HG03280 (cell line): ENCODE data around the gene ACOXL.

Experiments
- ATAC-seq: cut with Tn5 transposase; IDR thresholded peaks from one replicate; pipeline ENCODE4 v1.9.1; 2021; ENCODE audit warnings: mild to moderate bottlenecking, moderate library complexity; ENCODE audit not compliant: unreplicated experiment

The ACOXL gene

DNA sequence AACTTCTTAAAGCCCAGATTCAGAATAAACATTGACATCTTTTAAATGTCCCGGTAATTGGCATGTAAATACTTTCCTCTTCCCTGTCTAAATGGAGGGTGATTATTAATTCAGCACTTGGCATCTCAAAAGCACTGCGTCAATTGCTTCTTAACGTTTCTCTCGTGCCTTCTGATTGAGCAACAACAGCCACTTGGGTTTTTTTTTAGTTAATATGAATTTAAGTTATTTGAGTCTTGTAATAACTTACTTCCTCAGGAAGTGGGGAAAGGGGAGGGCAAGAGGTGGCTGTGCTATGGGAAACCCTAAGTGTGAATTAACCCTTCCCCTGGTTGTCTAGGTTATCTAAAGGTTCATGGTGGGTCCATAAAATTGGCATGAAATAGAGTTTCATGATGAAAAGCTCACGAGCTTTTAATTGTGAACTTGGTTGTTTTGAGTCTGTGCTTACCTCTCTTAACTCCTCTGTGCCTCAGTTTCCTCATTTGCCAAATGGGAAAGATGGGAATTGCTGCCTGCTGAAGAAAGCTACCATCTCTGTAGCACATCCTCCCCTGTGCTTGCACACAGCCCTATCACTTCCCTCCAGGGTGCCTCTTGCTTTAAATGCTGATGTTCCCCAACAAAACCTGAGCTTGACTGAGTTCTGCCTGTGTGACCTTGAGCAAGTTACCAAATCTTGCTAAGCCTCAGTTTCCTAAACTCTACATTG is 262.0 kb downstream of the ACOXL start:
- ATAC-seq = no peak

- ATAC-seq = no peak
These were observed 263.5 kb downstream of the ACOXL start for GRCh38 chr2:110995911-110996310.

DNA sequence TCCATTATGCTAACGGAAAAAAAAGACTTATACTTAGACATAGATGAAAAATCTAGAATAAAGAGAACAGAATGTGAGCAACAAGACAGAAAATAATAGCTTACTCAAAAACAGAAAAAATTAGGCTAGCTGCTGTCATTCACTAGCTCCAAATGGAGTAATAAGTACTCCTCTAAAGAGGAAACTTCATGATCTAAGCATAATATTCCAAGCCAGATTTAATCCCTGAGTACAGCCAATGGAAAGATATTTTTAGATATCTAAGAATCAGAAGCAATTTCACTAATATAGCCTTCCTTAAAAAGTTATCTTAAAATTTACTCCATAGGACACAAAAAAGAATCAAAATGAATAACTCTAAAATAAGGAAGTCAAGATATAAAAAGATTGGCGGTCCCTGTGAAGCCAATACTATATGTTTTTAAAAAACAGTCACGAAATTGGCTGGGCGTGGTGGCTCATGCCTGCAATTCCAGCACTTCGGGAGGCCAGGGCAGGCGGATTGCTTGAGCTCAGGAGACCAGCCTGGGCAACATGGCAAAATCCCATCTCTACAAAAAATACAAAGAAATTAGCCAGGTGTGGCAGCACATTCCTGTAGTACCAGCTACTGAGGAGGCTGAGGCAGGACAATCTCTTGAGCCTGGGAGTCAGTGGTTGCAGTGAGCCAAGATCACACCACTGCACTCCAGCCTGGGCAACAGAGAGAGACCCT is 265.1 kb downstream of the ACOXL start:
- no peak for ATAC-seq

DNA sequence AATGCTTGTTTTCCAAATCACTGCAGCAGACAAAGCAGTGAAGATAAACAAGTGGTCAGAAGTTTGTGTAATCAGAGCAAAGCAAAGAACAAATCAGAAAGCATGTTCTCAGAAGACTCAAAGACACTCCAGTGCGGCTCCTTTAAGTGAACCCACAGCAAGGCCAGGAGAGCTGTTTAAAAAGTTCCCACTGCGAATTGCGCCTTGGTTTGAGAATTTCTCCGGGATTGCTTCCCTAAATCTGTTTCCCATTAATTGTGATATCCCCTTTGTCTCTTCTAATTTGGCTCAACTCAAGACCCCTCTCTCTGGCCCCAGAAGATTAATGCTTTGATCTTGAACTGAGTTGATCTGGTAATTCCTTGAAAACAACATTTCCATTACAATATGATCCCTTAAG is 265.9 kb downstream of the ACOXL start:
- ATAC-seq = no peak

DNA sequence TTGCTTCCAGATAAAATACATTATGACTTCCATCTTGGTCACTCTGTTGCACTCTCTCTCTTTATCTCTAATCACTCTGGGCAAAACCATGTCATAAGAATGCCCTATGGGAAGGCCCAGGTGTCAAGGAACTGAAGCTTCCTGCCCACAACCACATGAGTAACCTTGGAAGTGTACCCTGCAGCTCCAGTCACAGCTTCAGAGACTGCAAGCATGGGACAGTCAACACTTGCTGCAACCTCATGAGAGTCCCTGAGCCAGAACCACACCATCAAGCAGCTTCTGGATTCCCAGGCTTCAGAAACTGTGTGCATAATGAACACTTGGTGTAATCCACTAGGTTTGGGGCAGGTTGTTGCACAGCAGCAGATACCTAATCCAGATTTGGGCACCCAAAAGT is 267.3 kb downstream of the ACOXL start:
- no peak for ATAC-seq

GRCh38 chr2:111005307-111005706 is 272.9 kb downstream of the ACOXL start:
- ATAC-seq = no peak

GRCh38 chr2:111005821-111006220 is 273.4 kb downstream of the ACOXL start:
- no peak for ATAC-seq

- ATAC-seq = no peak
These were observed 275.6 kb downstream of the ACOXL start for GRCh38 chr2:111007757-111008688.

- ATAC-seq = no peak
These were observed 278.8 kb downstream of the ACOXL start for GRCh38 chr2:111011218-111011617.

GRCh38 chr2:111015283-111015995 is 283.1 kb downstream of the ACOXL start:
- no peak for ATAC-seq

DNA sequence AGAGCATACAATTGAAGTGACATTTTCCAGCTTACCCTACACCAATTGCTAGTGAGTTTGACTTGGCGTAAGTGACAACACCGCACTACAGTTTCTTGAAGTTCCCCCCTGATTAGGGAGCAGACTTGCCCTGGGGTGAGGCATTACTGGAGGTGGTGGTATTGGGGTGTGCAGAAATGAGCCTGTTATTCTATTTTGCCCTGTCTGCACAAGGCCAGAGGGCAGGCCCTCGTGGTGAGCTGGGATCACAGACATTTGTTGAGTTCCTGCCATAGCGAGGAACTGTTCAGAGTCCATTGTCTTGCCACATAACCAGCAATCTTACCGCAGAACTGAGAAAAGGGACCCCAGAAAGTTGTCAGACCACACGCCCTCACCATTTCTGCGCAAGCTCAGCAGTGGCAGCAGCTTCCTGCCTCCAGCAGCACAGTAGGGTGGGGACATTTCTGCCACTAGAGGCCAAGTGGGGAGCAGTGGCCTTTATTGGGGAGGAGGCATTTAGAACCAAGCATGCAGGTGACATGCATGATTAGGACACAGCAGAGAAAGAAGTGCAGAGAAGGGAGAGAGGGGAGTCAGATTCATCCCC is 284.8 kb downstream of the ACOXL start:
- ATAC-seq = no peak

GRCh38 chr2:111017909-111018308 is 285.5 kb downstream of the ACOXL start:
- ATAC-seq = no peak

DNA sequence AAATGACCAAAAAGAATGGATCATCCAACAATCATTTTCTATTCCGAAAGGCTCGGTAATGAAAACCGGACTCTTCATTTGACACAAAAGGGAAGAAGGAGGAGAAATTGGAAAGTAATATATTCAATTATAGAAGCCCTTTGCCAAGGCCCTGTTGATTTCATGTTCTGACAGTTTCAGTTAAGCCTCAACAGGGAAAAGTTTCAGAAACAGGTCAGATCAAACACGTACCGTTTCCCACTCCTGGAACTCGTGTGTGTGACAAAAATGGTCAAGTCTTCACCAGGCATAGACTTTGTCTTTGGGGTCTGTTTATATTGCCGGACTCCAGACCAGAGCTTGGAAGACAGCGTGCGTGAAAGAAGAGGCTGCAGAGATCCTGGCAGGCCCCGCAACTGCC is 287.0 kb downstream of the ACOXL start:
- no peak for ATAC-seq

GRCh38 chr2:111022633-111023032 is 290.3 kb downstream of the ACOXL start:
- ATAC-seq = no peak

DNA sequence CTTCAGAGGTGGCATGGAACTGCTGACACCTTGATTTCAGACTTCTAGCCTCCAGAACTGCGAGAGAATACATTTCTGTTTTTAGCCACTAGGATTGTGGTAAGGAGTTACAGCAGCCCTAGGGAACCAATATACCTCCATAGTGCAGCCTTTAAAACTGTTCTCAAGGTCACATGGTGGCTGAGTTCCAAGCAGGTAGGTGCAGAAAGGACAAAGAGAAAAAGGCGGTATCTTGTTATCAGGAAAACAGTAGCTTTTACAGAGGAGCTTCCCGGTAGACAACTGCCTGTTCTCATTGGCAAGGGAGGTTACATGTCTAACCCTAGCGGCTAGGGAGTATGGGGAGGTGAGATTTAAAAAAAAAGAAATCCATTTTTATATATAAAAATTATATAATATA is 292.1 kb downstream of the ACOXL start:
- no peak for ATAC-seq

DNA sequence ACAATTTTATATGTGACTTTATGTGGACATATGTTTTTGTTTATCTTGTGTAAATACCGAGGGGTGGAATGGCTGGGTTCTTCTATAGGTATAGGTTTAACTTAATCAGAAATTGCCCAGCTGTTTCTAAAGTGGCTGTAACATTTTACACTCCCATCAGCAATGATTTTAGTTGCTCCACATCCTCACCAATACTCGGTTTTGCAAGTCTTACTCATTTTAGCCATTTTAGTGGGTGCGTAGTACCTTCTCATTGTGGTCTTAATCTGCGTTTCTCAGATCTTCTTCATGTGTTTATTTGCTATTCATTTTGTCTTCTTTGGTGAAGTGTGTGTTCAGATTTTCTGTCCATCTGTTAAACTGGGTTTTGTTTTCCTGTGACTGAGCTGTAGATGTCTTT is 292.9 kb downstream of the ACOXL start:
- ATAC-seq = no peak

DNA sequence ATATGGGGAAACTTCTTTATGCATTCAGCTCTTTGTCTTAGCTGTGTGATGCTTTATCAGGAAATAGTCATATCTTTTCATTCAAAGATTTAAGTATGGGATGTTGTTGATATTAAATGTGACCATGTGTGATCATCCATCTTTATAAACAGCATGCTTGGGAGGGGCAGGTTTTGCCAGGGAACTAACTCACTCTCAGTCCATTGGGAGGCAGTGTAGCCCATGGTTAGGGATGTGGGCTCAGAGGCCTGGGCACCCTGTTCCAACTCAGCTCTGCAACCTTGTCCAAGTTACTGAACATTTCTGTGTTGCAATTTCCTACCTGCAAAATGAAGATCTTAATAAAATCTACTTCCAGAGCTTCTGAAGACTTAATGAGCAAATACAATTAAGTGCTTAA is 296.3 kb downstream of the ACOXL start:
- no peak for ATAC-seq

GRCh38 chr2:111029181-111029927 is 297.0 kb downstream of the ACOXL start:
- no peak for ATAC-seq

DNA sequence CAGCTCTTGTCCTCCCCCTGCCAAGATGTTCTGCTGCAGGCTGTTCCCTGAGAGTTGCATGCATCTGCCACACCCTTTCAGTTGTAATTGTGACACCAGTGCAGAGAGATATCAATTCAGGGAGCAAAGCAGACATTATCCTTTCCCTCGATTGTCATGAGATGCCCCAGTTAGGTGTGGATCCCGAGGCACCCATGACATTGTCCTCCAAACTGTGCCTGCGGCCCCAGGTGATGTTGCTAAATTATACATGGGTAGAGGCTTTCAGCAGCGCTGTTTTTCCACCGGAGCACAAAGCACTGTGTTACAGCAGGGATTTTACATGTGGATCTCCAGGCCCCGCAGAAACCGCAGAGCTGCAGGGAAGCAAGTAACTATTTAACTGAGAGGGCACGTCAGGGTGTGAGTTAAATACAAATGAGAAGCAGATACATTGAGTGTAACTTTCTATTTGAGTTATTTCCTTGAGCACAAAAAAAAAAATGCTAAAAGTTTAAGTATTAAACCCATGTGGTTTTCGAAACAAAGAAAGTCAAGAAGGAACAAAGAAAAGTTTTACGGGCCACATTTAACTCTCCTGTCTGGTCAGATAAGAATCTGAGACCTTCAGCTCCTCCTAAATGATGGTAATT is 298.0 kb downstream of the ACOXL start:
- peak; percentile 55 for ATAC-seq
